ENCODE data around the gene NRIP3. TPM values are rescaled to one million over a fixed set of nuclear protein-coding genes. Genes with fewer than 3 reads are reported as not detected.
"Not testable (repeated sequence)": the region's sequence is repeated elsewhere in the genome, so short reads cannot be mapped to it uniquely, and the experiment has no call there.

NRIP3 gene
- total and polyA plus RNA-seq, 4 experiments from 2014 or later, result 0.63 to 1.7 (median 1.2) TPM

DNA sequence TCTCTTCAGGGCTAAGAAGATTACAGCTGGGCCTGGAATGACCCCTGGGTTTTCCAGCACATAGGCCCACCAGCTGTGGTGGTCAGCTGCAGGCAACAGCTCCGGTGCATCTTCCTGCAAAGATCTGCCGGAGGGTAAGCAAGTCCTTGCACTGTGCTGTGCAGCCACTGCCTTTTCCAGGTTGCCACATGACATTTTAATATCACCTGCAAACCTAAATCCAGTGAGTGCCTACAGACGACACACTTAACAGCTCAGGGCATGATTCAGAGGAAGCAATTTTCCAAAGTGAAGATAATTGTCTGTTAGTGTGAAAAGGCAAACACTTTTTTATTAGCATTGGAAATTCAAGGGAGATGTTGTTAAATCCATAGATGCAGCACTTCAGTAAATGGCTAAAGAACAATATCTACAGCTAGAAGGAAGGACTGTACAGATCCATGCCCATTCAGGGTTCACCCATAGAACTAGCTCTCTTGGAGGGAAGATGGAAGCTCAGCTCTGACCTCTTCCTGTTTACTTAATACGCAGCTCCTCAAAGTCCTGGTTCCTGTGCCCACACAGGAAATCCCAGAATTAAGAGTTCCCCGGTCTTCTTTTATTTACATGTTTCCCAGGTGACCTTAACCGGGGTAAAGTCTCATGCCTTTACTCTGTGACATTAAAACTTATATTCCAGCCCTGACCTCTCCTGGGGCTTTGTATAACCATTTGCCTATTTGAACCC is 13.3 kb upstream of the NRIP3 start:
- no peaks in the 10 kb centered on the region for H3K9me3 ChIP-seq (ENCODE audit: control insufficient read depth in 1 of 2, low read length in 2 of 2)
- CTCF ChIA-PET (ENCODE audit: partially characterized antibody), result interaction anchor here (0.9 to 10.0 kb wide), 20 partner anchors 8 to 489 kb away, joined by 3 to 187 read pairs (median 6); partner anchors contain the start of genes NRIP3 and TMEM9B
- Mint-ChIP-seq H3K27ac (peak overlapping the region in 2 of 7 donors; percentile 23 to 71), H3K36me3 (no peaks in the 10 kb centered on the region), H3K27me3 (peaks cover 0 to 2% of the 10 kb centered on the region in 2 donors), H3K4me3 (peak overlapping the region in 5 of 8 donors; percentile 11 to 70 (median 40)), H3K4me1 (peaks cover 18 to 37% (median 25%) of the 10 kb centered on the region in 4 donors), H3K9me3 (no peaks in the 10 kb centered on the region)
- H3K36me3 ChIP-seq (ENCODE audit: insufficient read depth, low read length), result no peaks in the 10 kb centered on the region
- no peak overlapping the region for H3K4me3 ChIP-seq (ENCODE audit: low read length in 2 of 2)
- intact Hi-C loops (cut with micrococcal nuclease), result loop anchor here (5.0 kb wide), 1 partner anchor 105 kb away; the partner anchor contains the start of gene AKIP1
- no peak overlapping the region for H3K27ac ChIP-seq (ENCODE audit: low read depth, low read length)
- H3K4me1 ChIP-seq (ENCODE audit: insufficient read depth, low read length), result peaks cover 20% of the 10 kb centered on the region
- no peaks in the 10 kb centered on the region for H3K27me3 ChIP-seq (ENCODE audit: insufficient read depth, low read length)
- POLR2A ChIA-PET (ENCODE audit: partially characterized antibody), result interaction anchor here (1.0 to 1.5 kb wide), 3 partner anchors 10 to 334 kb away, joined by 3 to 4 read pairs (median 4); no protein-coding TSS in a partner anchor
- no peak for DNase-seq

GRCh38 chr11:9015677-9016076 is 11.9 kb upstream of the NRIP3 start:
- H3K27ac ChIP-seq (ENCODE audit: low read depth, low read length), result no peak overlapping the region
- ChIA-PET POLR2A (ENCODE audit: partially characterized antibody) (interaction anchor here (0.6 to 2.2 kb wide), 4 partner anchors 12 to 445 kb away, joined by 3 to 6 read pairs (median 4); partner anchors contain the start of gene ZNF143), CTCF (ENCODE audit: partially characterized antibody) (interaction anchor here (0.6 to 10.0 kb wide), 33 partner anchors 9 to 1426 kb away, joined by 3 to 187 read pairs (median 4); partner anchors contain the start of gene NRIP3)
- Mint-ChIP-seq H3K36me3 (no peaks in the 10 kb centered on the region), H3K4me3 (no peak overlapping the region), H3K27ac (no peak overlapping the region), H3K27me3 (peaks cover 0 to 2% of the 10 kb centered on the region in 2 donors), H3K9me3 (peaks cover 0 to 1% (median 0%) of the 10 kb centered on the region in 8 donors), H3K4me1 (peaks cover 18 to 37% (median 25%) of the 10 kb centered on the region in 4 donors)
- no peaks in the 10 kb centered on the region for H3K27me3 ChIP-seq (ENCODE audit: insufficient read depth, low read length)
- intact Hi-C loops (cut with micrococcal nuclease), result loop anchor here (1.0 to 5.0 kb wide), 3 partner anchors 103 to 491 kb away; partner anchors contain the start of gene AKIP1
- H3K4me1 ChIP-seq (ENCODE audit: insufficient read depth, low read length), result peaks cover 20% of the 10 kb centered on the region
- DNase-seq, result peak; percentile 51 to 59 (median 55)
- no peak overlapping the region for H3K4me3 ChIP-seq (ENCODE audit: low read length in 2 of 2)
- no peaks in the 10 kb centered on the region for H3K9me3 ChIP-seq (ENCODE audit: control insufficient read depth in 1 of 2, low read length in 2 of 2)
- no peaks in the 10 kb centered on the region for H3K36me3 ChIP-seq (ENCODE audit: insufficient read depth, low read length)

DNA sequence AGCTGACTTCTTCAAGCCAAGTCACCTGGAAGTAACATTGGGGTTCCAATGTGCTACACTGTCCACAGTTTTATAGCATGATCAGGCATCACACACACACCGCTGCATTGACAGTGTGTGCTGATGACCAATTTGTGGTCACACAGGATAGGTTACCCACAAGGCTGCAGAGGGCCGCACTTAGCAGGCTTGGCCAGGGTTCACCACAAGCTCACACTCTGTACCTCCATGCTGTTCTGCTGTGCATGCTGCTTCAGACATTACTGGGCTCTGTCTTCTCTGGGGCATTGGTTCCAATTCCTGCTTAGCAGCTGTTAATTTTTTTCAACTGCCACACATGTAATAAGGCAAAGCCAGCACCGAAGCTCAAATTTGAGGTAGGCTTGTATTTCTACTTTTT is 11.0 kb upstream of the NRIP3 start:
- H3K27ac Mint-ChIP-seq, result no peak overlapping the region

GRCh38 chr11:9013373-9013772 is 9.6 kb upstream of the NRIP3 start:
- Histone ChIP-seq H3K36me3 (ENCODE audit: insufficient read depth, low read length) (no peaks in the 10 kb centered on the region), H3K4me3 (ENCODE audit: low read length in 2 of 2) (no peak overlapping the region), H3K4me1 (ENCODE audit: insufficient read depth, low read length) (peaks cover 20% of the 10 kb centered on the region), H3K27me3 (ENCODE audit: insufficient read depth, low read length) (no peaks in the 10 kb centered on the region), H3K9me3 (ENCODE audit: control insufficient read depth in 1 of 2, low read length in 2 of 2) (no peaks in the 10 kb centered on the region), H3K27ac (ENCODE audit: low read depth, low read length) (no peak overlapping the region)
- H3K36me3 Mint-ChIP-seq, result no peaks in the 10 kb centered on the region
- H3K4me3 Mint-ChIP-seq, result no peak overlapping the region
- intact Hi-C loops (cut with micrococcal nuclease), result no loop called here
- POLR2A ChIA-PET (ENCODE audit: partially characterized antibody), result no interaction called here
- H3K27ac Mint-ChIP-seq, result no peak overlapping the region
- DNase-seq, result no peak
- H3K4me1 Mint-ChIP-seq, result peaks cover 15 to 34% (median 23%) of the 10 kb centered on the region in 4 donors
- peaks cover 0 to 4% (median 0%) of the 10 kb centered on the region in 8 donors for H3K9me3 Mint-ChIP-seq
- CTCF ChIA-PET (ENCODE audit: partially characterized antibody), result interaction anchor here (0.9 to 10.0 kb wide), 7 partner anchors 7 to 493 kb away, joined by 3 to 187 read pairs (median 7); partner anchors contain the start of gene NRIP3
- H3K27me3 Mint-ChIP-seq, result peaks cover 0 to 2% of the 10 kb centered on the region in 2 donors

More for the DNA sequence above, 11.0 kb upstream of the NRIP3 start:
- ChIA-PET POLR2A (ENCODE audit: partially characterized antibody) (interaction anchor here (0.6 to 2.2 kb wide), 3 partner anchors 123 to 446 kb away, joined by 3 to 6 read pairs (median 5); partner anchors contain the start of gene ZNF143), CTCF (ENCODE audit: partially characterized antibody) (interaction anchor here (0.9 to 10.0 kb wide), 14 partner anchors 8 to 1427 kb away, joined by 3 to 187 read pairs (median 9); partner anchors contain the start of gene NRIP3)
- Mint-ChIP-seq H3K27me3 (peaks cover 0 to 2% of the 10 kb centered on the region in 2 donors), H3K4me1 (peaks cover 18 to 37% (median 25%) of the 10 kb centered on the region in 4 donors), H3K9me3 (peaks cover 0 to 3% (median 0%) of the 10 kb centered on the region in 8 donors), H3K4me3 (no peak overlapping the region), H3K36me3 (no peaks in the 10 kb centered on the region)
- intact Hi-C loops (cut with micrococcal nuclease), result loop anchor here (1.0 to 5.0 kb wide), 3 partner anchors 103 to 491 kb away; partner anchors contain the start of gene AKIP1
- H3K27me3 ChIP-seq (ENCODE audit: insufficient read depth, low read length), result no peaks in the 10 kb centered on the region
- H3K4me1 ChIP-seq (ENCODE audit: insufficient read depth, low read length), result peaks cover 20% of the 10 kb centered on the region
- no peaks in the 10 kb centered on the region for H3K9me3 ChIP-seq (ENCODE audit: control insufficient read depth in 1 of 2, low read length in 2 of 2)
- no peak overlapping the region for H3K27ac ChIP-seq (ENCODE audit: low read depth, low read length)
- H3K36me3 ChIP-seq (ENCODE audit: insufficient read depth, low read length), result no peaks in the 10 kb centered on the region
- DNase-seq, result no peak
- no peak overlapping the region for H3K4me3 ChIP-seq (ENCODE audit: low read length in 2 of 2)

- H3K27me3 Mint-ChIP-seq; H3K27ac Mint-ChIP-seq; H3K4me1 Mint-ChIP-seq; POLR2A ChIA-PET (ENCODE audit: partially characterized antibody); CTCF ChIA-PET (ENCODE audit: partially characterized antibody); H3K4me1 ChIP-seq (ENCODE audit: insufficient read depth, low read length); H3K9me3 Mint-ChIP-seq; H3K36me3 Mint-ChIP-seq; H3K36me3 ChIP-seq (ENCODE audit: insufficient read depth, low read length); H3K4me3 ChIP-seq (ENCODE audit: low read length in 2 of 2); H3K4me3 Mint-ChIP-seq; intact Hi-C loops (cut with micrococcal nuclease); H3K9me3 ChIP-seq (ENCODE audit: control insufficient read depth in 1 of 2, low read length in 2 of 2); DNase-seq; H3K27me3 ChIP-seq (ENCODE audit: insufficient read depth, low read length); H3K27ac ChIP-seq (ENCODE audit: low read depth, low read length): not testable (repeated sequence)
Observed at GRCh38 chr11:9009538-9009937, 5.7 kb upstream of the NRIP3 start.

- intact Hi-C loops (cut with micrococcal nuclease), result no loop called here
- H3K27ac Mint-ChIP-seq, result peak overlapping the region in 1 of 7 donors; percentile 3
- H3K4me1 Mint-ChIP-seq, result peaks cover 3 to 9% (median 7%) of the 10 kb centered on the region in 4 donors
- Histone ChIP-seq H3K4me3 (ENCODE audit: low read length in 2 of 2) (no peak overlapping the region), H3K27ac (ENCODE audit: low read depth, low read length) (no peak overlapping the region), H3K27me3 (ENCODE audit: insufficient read depth, low read length) (no peaks in the 10 kb centered on the region), H3K4me1 (ENCODE audit: insufficient read depth, low read length) (peaks cover 5% of the 10 kb centered on the region), H3K36me3 (ENCODE audit: insufficient read depth, low read length) (no peaks in the 10 kb centered on the region), H3K9me3 (ENCODE audit: control insufficient read depth in 1 of 2, low read length in 2 of 2) (no peaks in the 10 kb centered on the region)
- H3K4me3 Mint-ChIP-seq, result no peak overlapping the region
- no peaks in the 10 kb centered on the region for H3K36me3 Mint-ChIP-seq
- POLR2A ChIA-PET (ENCODE audit: partially characterized antibody), result no interaction called here
- no peak for DNase-seq
- H3K9me3 Mint-ChIP-seq, result peaks cover 0 to 4% (median 0%) of the 10 kb centered on the region in 8 donors
- CTCF ChIA-PET (ENCODE audit: partially characterized antibody), result interaction anchor here (1.1 kb wide), 1 partner anchor 49 kb away, joined by 4 read pairs; no protein-coding TSS in a partner anchor
- H3K27me3 Mint-ChIP-seq, result peaks cover 0 to 4% of the 10 kb centered on the region in 2 donors
Observed at GRCh38 chr11:9008661-9009060, 4.9 kb upstream of the NRIP3 start.
